Activated CD4-positive, alpha-beta T cell treated with anti-CD3 and anti-CD28 coated beads for 48 hours (primary cell): ENCODE results near the gene ANGEL1.

Source experiments
- DNase-seq: peaks from one replicate; pipeline ENCODE4 v3.0.0-alpha.2; 2020

The ANGEL1 gene

GRCh38 chr14:76814726-76815645 lies 2.3 kb upstream of the ANGEL1 start:
- DNase-seq = no peak

GRCh38 chr14:76812093-76812421 lies 625 bp downstream of the ANGEL1 start:
- no peak for DNase-seq

GRCh38 chr14:76811561-76811960 lies 1.1 kb downstream of the ANGEL1 start:
- no peak for DNase-seq

- peak; percentile 15 for DNase-seq
Measured at GRCh38 chr14:76810953-76811400, 1.7 kb downstream of the ANGEL1 start.

DNA sequence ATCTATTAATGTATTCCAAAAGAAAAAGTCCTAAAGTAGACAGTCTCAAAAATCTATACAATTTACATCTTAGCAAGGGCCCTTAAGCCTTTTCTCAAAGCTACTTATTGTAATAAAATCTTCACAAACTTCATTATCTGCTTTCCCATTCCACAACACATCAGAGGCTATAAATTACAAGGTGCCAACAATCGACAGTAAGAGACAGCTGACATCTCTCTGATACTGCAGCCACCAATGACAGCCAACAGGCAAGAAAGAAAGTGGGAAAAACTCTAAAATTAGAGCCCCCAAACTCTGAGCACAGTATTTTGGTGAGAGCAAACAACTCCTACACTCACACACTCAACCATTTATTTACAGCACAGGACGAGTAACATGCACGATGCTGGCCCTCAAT lies 2.2 kb downstream of the ANGEL1 start:
- no peak for DNase-seq

GRCh38 chr14:76808990-76809389 lies 3.7 kb downstream of the ANGEL1 start:
- DNase-seq = no peak

DNA sequence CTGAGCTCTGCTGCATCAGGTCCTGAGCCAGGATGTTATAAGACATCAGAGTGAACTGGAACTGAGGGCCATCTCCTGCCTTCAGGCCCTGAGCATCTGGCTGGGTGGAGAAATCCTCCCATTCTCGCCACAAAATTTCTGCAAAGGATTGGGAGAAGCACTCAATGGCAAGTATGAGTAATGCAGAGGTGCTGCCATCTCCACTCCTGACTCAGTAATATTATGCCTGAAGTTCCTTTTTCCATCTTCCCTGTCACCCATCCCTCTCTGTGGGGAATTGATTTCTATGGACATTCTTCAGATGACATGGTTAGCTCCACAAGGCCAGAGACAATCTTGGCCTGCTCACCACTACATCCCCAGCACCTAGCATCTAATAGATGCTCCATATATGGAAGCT lies 4.7 kb downstream of the ANGEL1 start:
- DNase-seq = no peak

- DNase-seq = no peak
Measured at GRCh38 chr14:76806446-76806845, 6.2 kb downstream of the ANGEL1 start.

DNA sequence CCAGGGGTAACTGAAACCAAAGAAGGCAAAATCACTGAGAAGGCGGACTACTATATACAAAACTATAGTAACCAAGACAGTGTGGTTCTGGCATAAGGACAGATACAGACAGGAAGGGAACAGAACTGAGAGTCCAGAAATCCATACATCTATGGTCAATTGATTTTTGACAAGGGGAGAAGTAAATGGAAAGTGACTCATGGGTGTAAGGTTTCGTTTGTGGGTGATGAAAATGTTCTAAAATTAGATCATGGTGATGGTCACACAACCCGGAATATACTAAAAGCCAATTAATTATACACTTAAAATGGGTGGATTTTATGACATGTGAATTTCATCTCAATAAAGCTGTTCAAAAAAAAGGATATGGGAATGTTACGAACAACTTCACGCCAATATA lies 18.7 kb downstream of the ANGEL1 start:
- DNase-seq = no peak

DNA sequence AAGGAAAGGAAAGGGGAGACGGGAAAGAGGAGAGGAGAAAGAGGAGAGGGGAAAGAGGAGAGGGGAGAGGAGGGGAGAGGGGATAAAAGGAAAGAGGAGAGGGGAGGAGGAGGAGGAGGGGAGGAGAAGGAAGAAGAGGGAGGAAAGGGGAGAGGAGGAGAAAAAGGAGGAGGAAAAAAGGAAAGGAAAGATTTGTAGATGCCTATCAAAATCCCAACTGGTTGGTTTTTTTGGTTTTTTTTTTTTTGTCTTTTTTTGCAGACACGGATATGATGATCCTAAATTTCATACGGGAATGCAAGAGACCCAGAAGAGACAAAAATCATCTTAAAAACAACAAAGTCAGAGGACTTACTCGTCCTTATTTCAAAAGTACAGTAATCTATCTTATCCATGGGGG lies 19.4 kb downstream of the ANGEL1 start:
- no peak for DNase-seq

DNA sequence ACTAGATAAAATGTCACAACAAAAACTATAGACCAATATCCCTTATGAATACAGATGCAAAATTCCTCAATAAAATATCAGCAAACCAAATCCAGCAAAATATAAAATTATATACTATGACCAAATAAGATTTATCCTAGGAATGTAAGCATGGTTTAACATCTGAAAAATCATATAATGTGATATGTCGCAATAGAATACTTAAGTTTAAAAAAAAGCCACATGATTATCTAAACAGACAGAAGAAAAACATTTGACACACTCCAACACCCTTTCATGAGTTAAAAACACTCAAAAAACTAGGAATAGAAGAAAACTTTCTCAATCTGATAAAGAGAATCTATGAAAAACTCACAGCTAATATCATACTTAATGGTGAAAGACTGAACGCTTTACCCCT lies 20.3 kb downstream of the ANGEL1 start:
- no peak for DNase-seq

GRCh38 chr14:76786601-76787000 lies 26.1 kb downstream of the ANGEL1 start:
- no peak for DNase-seq

DNA sequence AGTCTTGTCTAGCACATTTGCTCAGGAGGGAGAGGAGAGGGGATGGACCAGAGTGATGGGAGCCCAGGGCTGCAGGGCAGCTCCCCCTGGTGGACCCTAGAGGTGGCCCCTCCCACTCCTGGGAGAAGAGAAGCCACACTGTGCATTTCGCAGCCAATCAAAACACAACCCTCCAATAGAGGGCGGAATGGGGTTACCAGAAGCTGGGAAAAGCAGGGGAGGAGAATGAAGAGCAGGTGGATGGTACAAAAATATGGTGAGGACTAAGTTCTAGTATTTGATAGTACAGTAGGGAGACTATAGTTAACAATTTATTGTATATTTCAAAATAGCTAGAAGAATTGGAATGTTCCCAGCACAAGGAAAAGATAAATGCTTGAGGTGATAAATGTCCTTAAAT lies 27.8 kb downstream of the ANGEL1 start:
- DNase-seq = peak; percentile 72

- no peak for DNase-seq
Measured at GRCh38 chr14:76784266-76784874, 28.3 kb downstream of the ANGEL1 start.

DNA sequence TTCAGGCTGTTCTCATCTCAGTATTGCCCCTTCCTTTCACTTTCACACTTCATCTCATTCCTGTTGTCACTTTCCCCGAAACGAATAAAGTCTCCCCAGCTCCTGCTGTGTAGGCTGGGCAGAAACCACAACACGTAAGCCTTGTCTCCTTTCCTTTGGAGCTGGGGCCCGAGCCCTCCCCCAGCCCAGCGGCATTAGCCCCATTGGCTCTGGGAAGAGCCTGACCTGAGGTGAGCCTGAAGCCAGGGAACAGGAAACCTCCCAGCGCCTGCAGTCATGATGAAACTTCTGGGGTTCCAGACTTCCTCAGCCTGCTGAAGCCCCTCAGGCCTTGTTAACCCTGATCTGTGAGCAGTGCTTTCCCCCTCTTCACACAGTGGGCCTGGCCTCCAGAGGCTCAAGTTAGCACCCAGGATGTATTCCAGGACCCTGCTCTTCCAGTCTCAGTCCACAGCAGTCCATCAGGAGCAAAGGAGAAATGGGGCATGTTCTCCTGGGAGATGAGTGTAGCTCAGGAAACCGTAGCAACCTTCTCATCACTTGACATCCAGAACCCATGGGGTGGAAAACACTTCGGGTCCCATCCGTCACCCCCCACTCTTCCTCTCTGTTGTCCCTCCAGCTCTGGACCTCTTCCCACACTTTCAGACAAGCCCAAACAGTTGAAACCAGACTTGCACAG lies 29.7 kb downstream of the ANGEL1 start:
- DNase-seq = peak; percentile 36

DNA sequence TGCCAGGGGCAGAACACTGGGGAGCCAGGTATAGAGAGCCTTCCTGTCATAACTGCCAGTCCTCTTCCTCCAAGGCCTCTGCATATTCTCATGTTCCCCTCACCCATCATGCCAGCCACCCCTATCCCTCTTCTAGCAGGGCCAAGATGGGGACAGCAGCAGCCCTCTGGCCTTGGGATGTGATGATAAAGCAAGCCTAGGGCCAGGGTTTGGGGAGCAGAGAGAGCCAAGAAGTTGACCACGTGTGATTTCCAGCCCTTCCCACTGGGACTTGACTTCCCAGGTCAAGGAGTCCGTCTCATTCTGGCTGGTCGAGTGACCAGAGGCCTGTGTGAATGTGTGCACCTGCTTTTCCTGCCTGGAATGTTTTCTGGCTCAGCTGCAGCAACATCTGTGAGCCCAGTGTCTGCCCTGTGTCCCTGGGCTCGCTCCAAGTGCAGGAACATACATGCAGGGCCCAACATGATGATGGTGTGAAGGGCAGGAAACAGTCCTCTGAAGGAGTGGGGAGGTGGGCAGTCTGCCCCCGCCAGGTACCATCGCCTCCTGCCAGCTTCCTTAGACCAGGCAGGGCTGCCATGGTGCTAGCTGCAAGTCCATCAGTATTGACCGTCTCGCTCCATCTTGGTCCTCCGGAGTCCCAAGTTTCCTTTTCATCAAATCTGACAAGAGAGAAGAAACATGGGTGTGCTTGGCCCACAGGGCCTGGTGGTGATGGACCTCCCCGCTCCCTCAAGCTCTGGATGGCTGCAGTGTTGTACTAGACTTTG lies 30.4 kb downstream of the ANGEL1 start:
- DNase-seq = no peak

DNA sequence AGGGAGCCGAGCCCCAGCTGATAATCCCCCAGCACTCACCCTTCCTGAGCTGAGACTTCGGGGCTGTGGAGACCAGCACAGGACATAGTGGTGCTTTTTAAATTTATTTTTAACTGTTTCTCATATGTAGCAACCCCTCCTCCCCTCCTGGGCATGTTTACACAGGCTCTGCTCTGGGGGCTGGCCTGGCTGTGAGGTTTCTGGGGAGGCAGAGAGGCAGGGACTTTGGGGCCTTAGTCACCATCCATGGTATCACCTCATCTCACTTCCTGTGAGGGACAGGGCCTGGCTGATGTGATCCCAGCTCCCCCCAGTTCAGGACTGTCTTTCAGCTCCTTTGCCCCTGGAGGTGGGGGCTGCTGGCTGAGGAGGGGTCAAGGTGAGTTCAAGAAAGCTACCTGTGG lies 31.0 kb downstream of the ANGEL1 start:
- DNase-seq = peak; percentile 28

- DNase-seq = no peak
Measured at GRCh38 chr14:76780875-76781647, 31.6 kb downstream of the ANGEL1 start.

GRCh38 chr14:76780360-76780759 lies 32.3 kb downstream of the ANGEL1 start:
- DNase-seq = no peak

GRCh38 chr14:76780058-76780345 lies 32.7 kb downstream of the ANGEL1 start:
- no peak for DNase-seq

DNA sequence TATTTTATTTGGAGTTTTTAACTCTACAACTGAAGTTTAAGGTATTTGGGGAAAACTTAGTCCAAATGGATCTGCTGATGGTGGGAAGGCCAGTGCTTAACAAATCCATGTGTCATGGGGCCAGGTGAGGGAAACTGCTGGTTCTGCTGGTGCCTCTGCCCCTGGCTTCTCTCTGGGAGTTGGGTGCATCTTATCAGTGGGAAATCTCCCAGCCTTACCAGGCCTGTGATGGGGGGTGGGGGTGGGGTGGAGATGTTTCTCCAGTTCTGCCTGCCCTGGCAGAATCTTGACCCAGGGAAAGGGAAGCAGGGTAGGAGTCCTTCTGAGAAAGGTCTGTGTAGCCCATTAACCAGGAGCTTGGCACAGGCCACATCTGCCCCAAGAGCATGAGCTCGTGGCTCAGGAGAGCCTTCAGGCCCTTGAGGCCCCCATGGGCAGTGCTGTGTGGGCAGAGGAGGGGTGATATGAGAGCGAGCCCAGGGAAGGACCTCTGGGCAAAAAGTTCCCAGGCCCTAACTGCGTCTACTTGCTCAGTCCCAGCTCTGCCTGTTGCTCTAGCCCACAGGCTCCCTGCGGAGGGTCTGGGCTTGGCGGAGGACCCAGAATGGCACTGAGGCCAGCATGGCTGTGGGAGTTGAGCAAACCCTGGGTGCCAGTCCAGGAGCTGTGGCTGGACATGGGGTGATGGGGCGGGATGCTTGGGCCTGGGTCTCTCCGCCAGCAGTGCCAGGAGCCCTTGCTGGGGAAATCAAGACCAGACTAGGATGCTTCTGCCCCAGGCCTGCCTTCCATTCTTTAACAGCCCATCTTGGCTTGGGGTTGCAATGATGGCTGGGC lies 33.2 kb downstream of the ANGEL1 start:
- no peak for DNase-seq
